ENCODE data around the gene KRT80. TPM values are rescaled to one million over a fixed set of nuclear protein-coding genes. Genes with fewer than 3 reads are reported as not detected.
A peak's percentile ranks its signal among the peaks of the same experiment; 100 is the strongest.

KRT80 gene
- total and polyA plus RNA-seq, 3 experiments from 2014 or later, result not detected

DNA sequence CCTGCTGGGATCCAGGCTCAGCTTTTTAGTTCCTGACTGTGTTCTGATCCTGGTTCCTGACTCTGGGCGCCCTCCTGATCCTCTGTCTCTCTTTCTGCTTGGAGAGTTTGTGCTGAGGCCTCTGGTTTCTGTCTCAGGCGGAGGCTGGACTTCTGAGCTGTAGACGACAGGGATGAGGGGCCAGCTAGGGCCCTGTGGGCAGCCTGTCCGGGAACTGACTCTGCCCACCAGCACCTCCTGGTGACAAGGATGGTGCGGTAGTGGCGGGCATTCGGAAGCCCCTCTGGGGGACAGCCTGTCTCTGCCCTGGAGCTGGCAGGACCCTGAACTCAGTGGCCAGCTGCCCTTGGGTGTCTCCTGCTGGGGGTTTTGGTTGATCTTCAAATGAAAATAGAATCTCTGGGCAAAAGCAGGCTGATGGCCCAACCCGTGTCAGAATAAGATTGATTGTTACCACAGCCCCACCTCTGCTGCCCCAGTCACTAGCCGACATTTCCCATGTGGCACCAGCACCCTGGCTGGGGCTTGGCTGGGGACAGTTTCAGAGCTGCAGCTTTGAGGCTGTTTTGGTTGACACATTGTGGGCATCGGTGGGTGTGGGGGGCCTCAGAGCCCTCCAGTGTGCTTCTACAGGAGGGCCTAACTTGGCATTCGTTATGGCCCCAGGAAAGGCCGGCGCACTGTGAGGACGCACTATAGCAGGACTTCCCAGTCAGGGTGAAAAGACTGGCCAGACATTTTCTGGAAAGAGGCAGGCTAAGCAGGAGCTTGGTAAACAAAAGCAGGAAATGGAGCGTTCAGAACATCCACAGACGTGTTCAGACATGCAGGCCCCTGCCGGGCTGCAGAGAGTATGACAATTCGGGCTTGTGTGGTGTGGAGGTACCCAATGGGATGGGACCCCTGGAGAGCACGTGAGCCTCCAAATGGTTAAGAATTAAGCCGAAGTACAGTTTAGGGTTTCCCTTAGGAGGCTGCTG is 16.2 kb downstream of the KRT80 start:
- ChIA-PET POLR2A (no interaction called here), CTCF (interaction anchor here (0.6 to 0.8 kb wide), 2 partner anchors 37 to 707 kb away, joined by 3 read pairs; no protein-coding TSS in a partner anchor)
- no peak overlapping the region for H3K27ac ChIP-seq (ENCODE audit: low read depth, low read length)
- no peaks in the 10 kb centered on the region for H3K36me3 Mint-ChIP-seq
- no peak overlapping the region for H3K27ac Mint-ChIP-seq
- H3K9me3 ChIP-seq (ENCODE audit: low read length), result no peaks in the 10 kb centered on the region
- H3K9me3 Mint-ChIP-seq, result no peaks in the 10 kb centered on the region
- no peaks in the 10 kb centered on the region for H3K4me1 ChIP-seq (ENCODE audit: insufficient read depth, low read length)
- H3K36me3 ChIP-seq (ENCODE audit: insufficient read depth, low read length), result no peaks in the 10 kb centered on the region
- H3K27me3 ChIP-seq (ENCODE audit: insufficient read depth, low read length, poor library complexity, severe bottlenecking), result no peaks in the 10 kb centered on the region
- DNase-seq, result no peak
- no peaks in the 10 kb centered on the region for H3K4me1 Mint-ChIP-seq
- no peaks in the 10 kb centered on the region for H3K27me3 Mint-ChIP-seq
- no peak overlapping the region for H3K4me3 ChIP-seq (ENCODE audit: low read length)
- no peak overlapping the region for H3K4me3 Mint-ChIP-seq

DNA sequence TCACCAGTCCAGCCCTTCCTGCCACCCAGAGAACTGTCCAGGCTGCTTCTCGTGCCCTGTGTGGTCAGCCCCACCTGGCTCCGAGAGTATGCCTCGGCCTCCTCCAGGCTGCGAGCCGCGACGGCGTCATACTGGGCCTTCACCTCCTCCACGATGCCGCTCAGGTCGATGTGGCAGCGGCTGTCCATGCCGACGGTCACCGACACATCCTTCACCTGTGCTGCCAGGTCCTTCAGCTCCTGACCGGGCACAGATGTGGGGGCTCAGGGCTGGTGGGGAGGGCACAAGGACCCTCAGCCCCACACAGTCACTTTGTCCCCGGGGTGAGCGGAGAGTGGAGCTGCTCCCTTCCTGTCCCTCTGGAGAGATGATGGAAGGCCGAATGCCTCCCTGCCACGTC is 18.3 kb downstream of the KRT80 start:
- no peaks in the 10 kb centered on the region for H3K4me1 ChIP-seq (ENCODE audit: insufficient read depth, low read length)
- DNase-seq, result no peak
- Mint-ChIP-seq H3K27ac (no peak overlapping the region), H3K4me1 (no peaks in the 10 kb centered on the region), H3K36me3 (no peaks in the 10 kb centered on the region), H3K9me3 (no peaks in the 10 kb centered on the region), H3K4me3 (no peak overlapping the region), H3K27me3 (no peaks in the 10 kb centered on the region)
- no peaks in the 10 kb centered on the region for H3K36me3 ChIP-seq (ENCODE audit: insufficient read depth, low read length)
- H3K27ac ChIP-seq (ENCODE audit: low read depth, low read length), result no peak overlapping the region
- H3K9me3 ChIP-seq (ENCODE audit: low read length), result no peaks in the 10 kb centered on the region
- POLR2A ChIA-PET, result no interaction called here
- H3K4me3 ChIP-seq (ENCODE audit: low read length), result no peak overlapping the region
- CTCF ChIA-PET, result interaction anchor here (0.7 to 1.8 kb wide), 2 partner anchors 106 to 155 kb away, joined by 3 to 6 read pairs; no protein-coding TSS in a partner anchor
- no peaks in the 10 kb centered on the region for H3K27me3 ChIP-seq (ENCODE audit: insufficient read depth, low read length, poor library complexity, severe bottlenecking)

DNA sequence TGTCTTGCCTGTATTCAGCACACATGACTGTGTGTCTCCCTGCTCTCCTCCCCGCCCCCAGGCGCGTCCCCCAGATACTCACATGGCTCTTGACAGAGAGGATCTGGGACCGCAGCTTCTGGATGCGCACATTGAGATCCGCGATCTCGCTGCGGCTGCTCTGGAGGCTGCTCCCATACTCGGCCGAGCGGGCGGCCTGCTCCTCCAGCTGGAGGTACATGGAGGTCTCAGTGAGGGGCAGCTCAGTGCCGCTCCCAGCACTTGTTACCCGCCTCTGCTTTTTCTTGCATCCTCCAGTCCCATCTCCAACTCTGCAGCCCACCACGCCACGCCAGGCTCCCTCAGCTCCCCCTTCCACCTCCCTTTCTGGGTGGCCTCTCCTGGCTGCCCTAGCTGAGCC is 18.9 kb downstream of the KRT80 start:
- no peaks in the 10 kb centered on the region for H3K27me3 ChIP-seq (ENCODE audit: insufficient read depth, low read length, poor library complexity, severe bottlenecking)
- DNase-seq, result no peak
- no peaks in the 10 kb centered on the region for H3K36me3 Mint-ChIP-seq
- no peaks in the 10 kb centered on the region for H3K9me3 ChIP-seq (ENCODE audit: low read length)
- CTCF ChIA-PET, result interaction anchor here (1.8 kb wide), 1 partner anchor 106 kb away, joined by 6 read pairs; no protein-coding TSS in a partner anchor
- H3K27me3 Mint-ChIP-seq, result no peaks in the 10 kb centered on the region
- H3K4me1 ChIP-seq (ENCODE audit: insufficient read depth, low read length), result no peaks in the 10 kb centered on the region
- H3K27ac ChIP-seq (ENCODE audit: low read depth, low read length), result no peak overlapping the region
- H3K4me3 ChIP-seq (ENCODE audit: low read length), result no peak overlapping the region
- no peak overlapping the region for H3K27ac Mint-ChIP-seq
- POLR2A ChIA-PET, result no interaction called here
- H3K9me3 Mint-ChIP-seq, result no peaks in the 10 kb centered on the region
- H3K4me3 Mint-ChIP-seq, result no peak overlapping the region
- H3K36me3 ChIP-seq (ENCODE audit: insufficient read depth, low read length), result no peaks in the 10 kb centered on the region
- H3K4me1 Mint-ChIP-seq, result no peaks in the 10 kb centered on the region

DNA sequence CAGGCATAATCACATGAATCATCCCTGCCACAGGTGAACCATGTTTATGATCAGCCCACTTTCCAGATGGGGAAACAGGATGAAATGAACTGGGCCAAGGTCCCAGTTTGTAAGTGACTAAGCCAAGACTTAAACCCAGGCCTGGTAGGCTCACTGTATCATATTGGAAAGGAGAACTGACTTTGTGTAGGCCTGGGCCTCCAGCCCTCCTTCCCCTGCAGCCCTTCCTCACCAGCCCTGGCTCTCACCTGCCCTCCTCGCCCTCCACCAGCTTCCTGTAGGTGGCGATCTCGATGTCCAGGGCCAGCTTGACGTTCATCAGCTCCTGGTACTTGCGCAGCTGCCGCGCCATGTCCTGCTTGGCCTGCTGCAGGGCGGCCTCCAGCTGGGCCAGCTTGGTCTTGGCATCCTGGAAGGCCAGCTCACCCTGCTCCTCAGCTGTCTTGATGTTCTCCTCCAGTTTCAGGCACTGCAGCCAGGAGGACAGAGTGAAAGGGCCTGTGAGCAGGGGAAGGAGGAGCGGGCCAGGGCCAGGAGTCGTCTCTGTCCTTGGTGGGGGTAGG is 19.8 kb downstream of the KRT80 start:
- DNase-seq, result no peak
- H3K4me1 Mint-ChIP-seq, result no peaks in the 10 kb centered on the region
- H3K27me3 ChIP-seq (ENCODE audit: insufficient read depth, low read length, poor library complexity, severe bottlenecking), result no peaks in the 10 kb centered on the region
- no peaks in the 10 kb centered on the region for H3K9me3 Mint-ChIP-seq
- POLR2A ChIA-PET, result no interaction called here
- H3K27ac ChIP-seq (ENCODE audit: low read depth, low read length), result no peak overlapping the region
- no peaks in the 10 kb centered on the region for H3K36me3 ChIP-seq (ENCODE audit: insufficient read depth, low read length)
- no peaks in the 10 kb centered on the region for H3K27me3 Mint-ChIP-seq
- H3K4me1 ChIP-seq (ENCODE audit: insufficient read depth, low read length), result no peaks in the 10 kb centered on the region
- H3K4me3 ChIP-seq (ENCODE audit: low read length), result no peak overlapping the region
- H3K9me3 ChIP-seq (ENCODE audit: low read length), result no peaks in the 10 kb centered on the region
- H3K27ac Mint-ChIP-seq, result no peak overlapping the region
- CTCF ChIA-PET, result no interaction called here
- no peak overlapping the region for H3K4me3 Mint-ChIP-seq
- H3K36me3 Mint-ChIP-seq, result no peaks in the 10 kb centered on the region

DNA sequence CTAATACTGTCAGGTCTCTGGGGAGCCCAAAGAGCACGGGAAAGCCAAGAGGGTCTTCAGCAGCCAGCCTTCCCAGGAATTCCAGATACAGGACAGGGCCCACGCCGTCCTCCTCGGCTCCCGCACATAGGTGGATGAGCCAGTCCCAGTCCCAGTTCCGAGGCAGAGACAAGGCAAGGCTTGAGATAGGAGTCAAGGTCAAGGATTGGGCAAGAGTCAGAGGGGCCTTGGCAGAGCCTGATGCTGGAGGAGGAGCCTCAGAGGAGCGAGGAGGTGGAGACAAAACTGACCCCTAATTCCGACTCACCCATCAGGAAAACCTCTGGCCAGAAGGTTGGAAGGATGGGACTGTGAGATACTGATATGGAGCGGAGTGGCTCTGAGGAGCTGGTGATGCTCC is 21.0 kb downstream of the KRT80 start:
- Mint-ChIP-seq H3K4me3 (no peak overlapping the region), H3K27me3 (no peaks in the 10 kb centered on the region), H3K4me1 (no peaks in the 10 kb centered on the region), H3K36me3 (no peaks in the 10 kb centered on the region), H3K9me3 (no peaks in the 10 kb centered on the region), H3K27ac (peak overlapping the region in 1 of 8 donors; percentile 67)
- CTCF ChIA-PET, result no interaction called here
- Histone ChIP-seq H3K27me3 (ENCODE audit: insufficient read depth, low read length, poor library complexity, severe bottlenecking) (no peaks in the 10 kb centered on the region), H3K4me3 (ENCODE audit: low read length) (no peak overlapping the region), H3K4me1 (ENCODE audit: insufficient read depth, low read length) (no peaks in the 10 kb centered on the region), H3K36me3 (ENCODE audit: insufficient read depth, low read length) (no peaks in the 10 kb centered on the region), H3K27ac (ENCODE audit: low read depth, low read length) (no peak overlapping the region), H3K9me3 (ENCODE audit: low read length) (no peaks in the 10 kb centered on the region)
- POLR2A ChIA-PET, result no interaction called here
- DNase-seq, result no peak

DNA sequence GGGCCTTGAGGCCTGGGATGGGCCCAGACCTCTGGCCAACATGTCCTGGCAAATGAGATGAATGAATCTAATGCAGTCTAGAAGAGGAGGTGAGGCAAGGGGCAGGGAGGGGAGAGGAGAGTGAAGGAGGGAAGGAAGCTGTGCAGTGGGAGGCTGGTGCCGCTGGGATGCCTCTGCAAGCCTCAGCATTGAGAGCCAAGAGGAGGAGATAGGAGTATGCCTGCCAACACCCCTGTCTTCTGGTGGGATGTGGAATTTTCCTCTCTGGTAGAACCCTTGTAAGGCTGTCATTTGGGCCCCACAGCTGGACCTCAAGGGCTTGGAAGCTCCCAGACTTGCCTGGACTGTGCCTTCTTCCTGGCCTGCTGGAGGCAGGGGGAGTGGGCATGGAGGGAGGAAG is 21.9 kb downstream of the KRT80 start:
- CTCF ChIA-PET, result no interaction called here
- H3K36me3 Mint-ChIP-seq, result no peaks in the 10 kb centered on the region
- Histone ChIP-seq H3K27ac (ENCODE audit: low read depth, low read length) (no peak overlapping the region), H3K36me3 (ENCODE audit: insufficient read depth, low read length) (no peaks in the 10 kb centered on the region), H3K4me3 (ENCODE audit: low read length) (no peak overlapping the region), H3K27me3 (ENCODE audit: insufficient read depth, low read length, poor library complexity, severe bottlenecking) (no peaks in the 10 kb centered on the region), H3K9me3 (ENCODE audit: low read length) (no peaks in the 10 kb centered on the region), H3K4me1 (ENCODE audit: insufficient read depth, low read length) (no peaks in the 10 kb centered on the region)
- peak overlapping the region in 1 of 8 donors; percentile 33 for H3K27ac Mint-ChIP-seq
- no peaks in the 10 kb centered on the region for H3K9me3 Mint-ChIP-seq
- POLR2A ChIA-PET, result no interaction called here
- no peaks in the 10 kb centered on the region for H3K27me3 Mint-ChIP-seq
- no peak for DNase-seq
- no peaks in the 10 kb centered on the region for H3K4me1 Mint-ChIP-seq
- no peak overlapping the region for H3K4me3 Mint-ChIP-seq

DNA sequence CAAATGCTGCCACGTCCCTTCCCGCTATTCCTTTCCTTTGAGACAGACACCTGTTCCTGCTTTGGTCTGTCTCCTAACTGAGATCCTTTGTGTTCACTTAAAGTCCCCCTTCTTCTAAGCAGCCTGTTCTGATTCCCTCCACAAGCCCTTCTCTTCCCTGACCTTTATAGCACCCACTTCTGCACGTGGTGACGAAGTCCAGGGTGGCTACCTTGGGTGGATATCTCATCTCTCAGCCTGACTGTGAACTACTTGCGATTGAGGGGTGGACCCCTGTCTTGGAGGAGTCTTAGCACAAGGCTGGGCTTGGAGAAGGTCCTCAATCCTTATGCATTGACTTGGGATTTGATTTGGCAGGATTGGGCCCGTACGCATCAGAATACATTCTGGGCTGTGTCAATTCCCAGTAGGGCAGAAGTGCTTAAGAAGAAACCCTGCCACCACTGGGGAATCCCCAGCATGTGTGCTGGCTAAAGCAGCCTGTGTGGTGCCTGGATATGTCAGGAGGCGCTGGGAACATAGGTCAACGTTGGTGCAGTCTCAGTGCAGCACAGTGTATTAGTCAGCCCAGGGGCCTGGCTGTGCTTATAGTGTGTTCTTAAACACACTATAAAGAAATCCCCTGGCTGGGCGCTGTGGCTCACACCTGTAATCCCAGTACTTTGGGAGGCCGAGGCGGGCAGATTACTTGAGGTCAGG is 23.6 kb downstream of the KRT80 start:
- Mint-ChIP-seq H3K4me1 (peaks cover 0 to 3% (median 2%) of the 10 kb centered on the region in 3 donors), H3K9me3 (no peaks in the 10 kb centered on the region), H3K27ac (peak overlapping the region in 1 of 8 donors; percentile 25), H3K36me3 (no peaks in the 10 kb centered on the region), H3K27me3 (no peaks in the 10 kb centered on the region), H3K4me3 (no peak overlapping the region)
- Histone ChIP-seq H3K36me3 (ENCODE audit: insufficient read depth, low read length) (no peaks in the 10 kb centered on the region), H3K27me3 (ENCODE audit: insufficient read depth, low read length, poor library complexity, severe bottlenecking) (no peaks in the 10 kb centered on the region), H3K4me1 (ENCODE audit: insufficient read depth, low read length) (no peaks in the 10 kb centered on the region), H3K27ac (ENCODE audit: low read depth, low read length) (no peak overlapping the region), H3K9me3 (ENCODE audit: low read length) (no peaks in the 10 kb centered on the region), H3K4me3 (ENCODE audit: low read length) (no peak overlapping the region)
- ChIA-PET POLR2A (no interaction called here), CTCF (no interaction called here)
- DNase-seq, result no peak

DNA sequence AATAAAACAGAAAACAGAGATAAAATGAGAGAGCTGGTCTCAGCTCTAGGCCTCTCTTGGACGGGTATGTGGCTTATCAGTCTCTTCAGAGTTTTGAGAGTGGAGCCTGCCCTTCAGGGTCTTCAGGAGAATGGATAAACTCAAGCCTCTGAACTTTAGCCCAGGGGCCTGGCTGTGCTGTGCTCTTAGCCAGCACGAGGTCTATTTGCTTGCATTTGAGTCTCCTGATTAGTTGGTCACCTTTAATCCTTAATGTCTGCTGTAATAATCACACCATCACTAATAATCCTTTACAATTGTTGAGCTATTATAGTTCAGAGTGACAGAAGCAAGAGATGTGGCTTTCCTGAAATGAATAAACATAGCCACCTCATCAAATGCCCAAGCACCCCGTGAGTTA is 24.3 kb downstream of the KRT80 start:
- H3K27ac ChIP-seq (ENCODE audit: low read depth, low read length), result no peak overlapping the region
- CTCF ChIA-PET, result no interaction called here
- DNase-seq, result no peak
- H3K4me3 Mint-ChIP-seq, result no peak overlapping the region
- no peaks in the 10 kb centered on the region for H3K27me3 ChIP-seq (ENCODE audit: insufficient read depth, low read length, poor library complexity, severe bottlenecking)
- H3K9me3 Mint-ChIP-seq, result no peaks in the 10 kb centered on the region
- H3K27ac Mint-ChIP-seq, result no peak overlapping the region
- no peaks in the 10 kb centered on the region for H3K9me3 ChIP-seq (ENCODE audit: low read length)
- H3K36me3 Mint-ChIP-seq, result no peaks in the 10 kb centered on the region
- POLR2A ChIA-PET, result no interaction called here
- no peak overlapping the region for H3K4me3 ChIP-seq (ENCODE audit: low read length)
- H3K4me1 Mint-ChIP-seq, result peaks cover 0 to 4% (median 3%) of the 10 kb centered on the region in 3 donors
- no peaks in the 10 kb centered on the region for H3K27me3 Mint-ChIP-seq
- peaks cover under 1% of the 10 kb centered on the region for H3K4me1 ChIP-seq (ENCODE audit: insufficient read depth, low read length)
- H3K36me3 ChIP-seq (ENCODE audit: insufficient read depth, low read length), result no peaks in the 10 kb centered on the region
